CD4-positive, alpha-beta T cell treated with Interleukin-17A for 1 hour (primary cell): ENCODE measurements around the gene KRTAP10-10.

Experiments
- DNase-seq: peaks from one replicate; pipeline ENCODE4 v3.0.0-alpha.2; 2020

The KRTAP10-10 gene

DNA sequence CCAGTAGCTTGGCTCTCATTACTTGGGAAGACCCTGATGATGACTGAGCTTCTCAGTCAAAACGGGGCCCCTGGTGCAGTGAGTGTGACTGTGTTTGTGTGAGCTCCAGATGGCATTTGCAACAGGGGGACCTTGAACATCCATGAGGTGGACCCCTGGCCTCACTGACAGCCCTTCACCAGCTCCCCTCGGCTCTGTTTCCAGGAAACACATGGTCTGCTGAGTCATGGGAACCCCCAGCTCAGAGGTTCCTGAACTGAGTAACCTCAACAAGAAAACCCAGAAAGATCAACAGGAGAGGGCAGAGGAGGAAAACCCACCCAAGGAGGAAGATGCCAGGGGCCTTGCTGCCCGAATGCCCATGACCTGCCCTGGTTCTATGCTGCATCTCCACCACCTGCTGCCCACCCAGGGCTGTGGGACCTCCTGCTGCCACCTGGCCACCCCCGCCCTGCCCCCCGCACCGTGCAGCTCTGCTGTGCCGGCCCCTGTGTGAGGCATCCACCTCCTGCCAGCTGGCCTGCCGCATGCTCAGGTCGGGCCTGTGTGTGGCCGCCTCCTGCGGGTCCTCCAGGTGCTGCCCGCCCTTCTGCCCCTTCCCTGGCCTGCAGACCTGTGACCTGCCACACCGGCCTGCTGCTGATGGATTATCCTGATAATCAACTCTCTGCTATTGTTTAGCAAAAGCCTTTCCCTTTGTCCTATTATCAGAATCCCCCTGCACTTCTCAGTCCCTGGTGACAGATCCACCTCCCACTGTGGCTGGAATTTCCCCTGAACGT is 49.0 kb downstream of the KRTAP10-10 start:
- DNase-seq = no peak

- no peak for DNase-seq
Measured at GRCh38 chr21:44686843-44687561, 49.8 kb downstream of the KRTAP10-10 start.

- no peak for DNase-seq
Measured at GRCh38 chr21:44687671-44688070, 50.5 kb downstream of the KRTAP10-10 start.
